GM19240 (cell line): ENCODE measurements around the gene WDR70.
"Not testable (repeated sequence)": the region's sequence is repeated elsewhere in the genome, so short reads cannot be mapped to it uniquely, and the experiment has no call there.

ENCODE experiments used
- DNase-seq: peaks from one replicate; pipeline ENCODE4 v3.0.0; 2011; ENCODE audit warnings: low spot score; ENCODE audit not compliant: insufficient read length

Gene WDR70

GRCh38 chr5:37379100-37379628 is at the start of gene WDR70:
Gene WDR70, plus strand, starts transcription at chr5:37379318. Its CDS starts 50 bp downstream, at chr5:37379368.
- peak; percentile 33 for DNase-seq

GRCh38 chr5:37334754-37335153 is 44.4 kb upstream of the WDR70 start:
- DNase-seq, result not testable (repeated sequence)

GRCh38 chr5:37342741-37343140 is 36.4 kb upstream of the WDR70 start:
- not testable (repeated sequence) for DNase-seq

- DNase-seq, result no peak
These were observed 24.0 kb upstream of the WDR70 start for GRCh38 chr5:37355161-37355560.

GRCh38 chr5:37370550-37370863 is 8.6 kb upstream of the WDR70 start:
- DNase-seq, result no peak

GRCh38 chr5:37370864-37371726 is 8.0 kb upstream of the WDR70 start, which contains the start of gene NUP155:
Gene NUP155, minus strand, starts transcription at chr5:37371106. Its CDS starts 129 bp downstream, at chr5:37370977.
- DNase-seq, result peak; percentile 75

- no peak for DNase-seq
These were observed 4.0 kb upstream of the WDR70 start for GRCh38 chr5:37375091-37375490.

- not testable (repeated sequence) for DNase-seq
These were observed 1.1 kb upstream of the WDR70 start for GRCh38 chr5:37378066-37378465.

GRCh38 chr5:37391591-37391990 is 12.5 kb downstream of the WDR70 start:
- no peak for DNase-seq

GRCh38 chr5:37396352-37396751 is 17.2 kb downstream of the WDR70 start:
- DNase-seq, result no peak

GRCh38 chr5:37400501-37400900 is 21.4 kb downstream of the WDR70 start:
- no peak for DNase-seq

- DNase-seq, result no peak
These were observed 33.4 kb downstream of the WDR70 start for GRCh38 chr5:37412515-37412914.

GRCh38 chr5:37415456-37415855 is 36.3 kb downstream of the WDR70 start:
- DNase-seq, result not testable (repeated sequence)

- DNase-seq, result no peak
These were observed 38.2 kb downstream of the WDR70 start for GRCh38 chr5:37417347-37417746.

- no peak for DNase-seq
These were observed 45.3 kb downstream of the WDR70 start for GRCh38 chr5:37424441-37424840.

- no peak for DNase-seq
These were observed 48.9 kb downstream of the WDR70 start for GRCh38 chr5:37428044-37428443.

- DNase-seq, result no peak
These were observed 56.1 kb downstream of the WDR70 start for GRCh38 chr5:37435261-37435660.

GRCh38 chr5:37436146-37436934 is 57.2 kb downstream of the WDR70 start:
- no peak for DNase-seq

GRCh38 chr5:37437711-37438110 is 58.6 kb downstream of the WDR70 start:
- DNase-seq, result no peak

- not testable (repeated sequence) for DNase-seq
These were observed 66.7 kb downstream of the WDR70 start for GRCh38 chr5:37445783-37446182.

GRCh38 chr5:37448941-37449340 is 69.8 kb downstream of the WDR70 start:
- no peak for DNase-seq

- DNase-seq, result not testable (repeated sequence)
These were observed 72.9 kb downstream of the WDR70 start for GRCh38 chr5:37451991-37452390.
